Stimulated activated CD4-positive, alpha-beta T cell treated with anti-CD3 and anti-CD28 coated beads, Interleukin-15, amount 100 ng/mL, for 1 hour (primary cell): ENCODE measurements around the gene CMTR1.

ENCODE experiments used
- DNase-seq, 2 donors: peaks; one replicate each; pipeline ENCODE4 v3.0.0-alpha.2; 2020; ENCODE audit warnings: low read depth in 1 of 2, low spot score in 1 of 2

Gene CMTR1

DNA sequence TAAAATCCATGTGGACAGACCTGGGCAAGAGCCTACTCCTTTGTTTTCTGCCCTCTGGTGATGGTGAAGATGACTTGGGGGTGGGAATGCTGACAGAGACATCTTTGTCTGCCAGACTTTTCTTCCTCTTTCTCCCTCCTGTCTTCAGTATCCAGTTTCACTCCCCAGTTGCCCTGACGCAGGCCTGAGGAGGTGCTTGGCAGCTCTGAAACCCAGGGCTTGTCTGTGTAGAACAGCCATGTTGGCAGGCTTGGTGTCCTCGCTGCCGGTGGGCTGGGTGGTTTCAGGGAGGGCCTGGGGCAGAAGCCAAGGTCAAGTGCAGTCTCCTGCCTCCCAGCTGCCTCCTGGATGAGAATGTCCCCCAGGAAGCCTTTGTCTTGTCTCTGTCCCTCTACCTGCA, 44.2 kb downstream of the CMTR1 start:
- DNase-seq = no peak

DNA sequence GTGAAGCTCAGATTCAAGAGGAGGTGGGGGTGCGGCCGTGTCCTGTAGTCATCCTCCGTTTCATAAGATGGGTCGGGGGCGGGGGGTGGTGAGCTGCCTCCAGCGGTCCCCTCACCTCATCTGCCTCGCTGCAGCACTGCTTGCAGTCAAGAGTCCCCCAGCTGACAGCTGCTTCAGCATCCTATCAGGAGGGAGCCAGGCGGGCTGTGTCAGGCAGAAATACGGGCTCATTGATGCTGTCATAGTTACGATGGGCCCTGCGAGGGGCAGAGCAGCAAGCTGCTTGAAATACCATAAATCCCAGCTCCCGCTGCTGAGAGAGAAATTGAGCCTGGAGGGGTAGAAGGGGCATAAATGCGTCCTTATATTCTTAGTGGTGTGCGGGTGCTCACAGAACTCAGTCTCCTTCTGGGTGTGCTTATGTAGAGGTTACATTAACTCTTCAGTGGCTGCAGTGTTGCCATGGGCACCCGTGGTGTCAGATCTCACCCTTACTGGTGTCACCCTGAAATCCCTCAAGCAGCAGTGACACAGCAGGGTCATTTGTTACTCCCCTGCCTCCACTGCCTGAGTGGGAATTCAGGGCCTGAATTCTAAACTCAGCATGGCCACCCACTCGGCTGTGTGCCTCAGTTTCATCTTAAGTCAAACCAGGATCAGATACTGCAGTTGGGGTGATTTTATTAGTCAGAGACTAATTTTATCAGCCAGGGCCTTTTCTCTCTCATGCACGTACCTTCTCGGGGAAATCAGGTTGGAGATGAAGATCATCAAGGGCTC, 44.8 kb downstream of the CMTR1 start:
- DNase-seq = no peak

DNA sequence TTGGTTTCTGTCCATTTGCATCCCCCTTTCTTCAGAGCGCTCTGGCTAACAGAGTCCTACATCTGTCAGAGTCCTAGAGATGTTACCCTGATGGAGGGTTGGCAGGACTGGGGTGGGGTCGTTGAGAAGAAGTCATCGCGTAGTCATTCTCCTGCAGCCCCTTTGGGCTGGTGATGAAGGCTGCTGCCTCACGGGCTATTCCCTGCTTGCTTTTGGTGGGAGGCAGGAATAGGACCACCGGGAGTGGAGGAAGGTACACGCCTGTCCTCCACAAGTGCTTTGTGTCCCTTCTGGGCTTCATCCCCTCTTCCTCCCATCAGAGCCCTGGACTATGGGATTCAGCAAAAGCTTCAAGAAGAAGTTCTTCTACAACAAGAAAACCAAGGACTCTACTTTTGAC, 45.8 kb downstream of the CMTR1 start:
- no peak for DNase-seq

DNA sequence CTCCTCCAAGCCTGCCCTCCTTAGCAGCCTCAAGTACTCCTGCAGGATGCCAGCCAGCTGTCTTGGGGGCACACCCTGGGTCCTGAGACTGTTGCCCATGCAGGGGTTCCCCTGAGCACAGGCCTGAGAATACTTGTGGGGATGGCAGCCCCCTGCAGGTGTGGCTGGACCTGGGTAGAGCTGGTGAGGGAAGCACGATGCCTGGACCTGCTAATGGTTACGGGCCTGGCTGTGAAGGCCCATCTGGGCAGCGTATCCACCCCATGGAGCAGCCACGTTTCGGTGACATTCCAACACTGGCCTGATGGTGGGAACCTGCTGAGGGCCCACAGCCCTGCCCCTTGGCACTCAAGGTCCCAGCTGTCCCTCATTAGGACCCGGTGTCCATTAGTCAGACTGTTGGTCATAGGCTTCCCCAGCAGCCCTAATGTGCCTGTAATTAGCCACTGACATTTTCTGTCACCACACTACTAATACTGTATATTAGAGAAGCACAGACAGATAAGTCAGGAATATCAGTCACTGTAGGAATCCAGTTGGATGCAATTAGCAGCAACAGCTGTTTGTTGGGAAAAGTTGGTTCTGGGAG, 46.3 kb downstream of the CMTR1 start:
- DNase-seq = no peak

DNA sequence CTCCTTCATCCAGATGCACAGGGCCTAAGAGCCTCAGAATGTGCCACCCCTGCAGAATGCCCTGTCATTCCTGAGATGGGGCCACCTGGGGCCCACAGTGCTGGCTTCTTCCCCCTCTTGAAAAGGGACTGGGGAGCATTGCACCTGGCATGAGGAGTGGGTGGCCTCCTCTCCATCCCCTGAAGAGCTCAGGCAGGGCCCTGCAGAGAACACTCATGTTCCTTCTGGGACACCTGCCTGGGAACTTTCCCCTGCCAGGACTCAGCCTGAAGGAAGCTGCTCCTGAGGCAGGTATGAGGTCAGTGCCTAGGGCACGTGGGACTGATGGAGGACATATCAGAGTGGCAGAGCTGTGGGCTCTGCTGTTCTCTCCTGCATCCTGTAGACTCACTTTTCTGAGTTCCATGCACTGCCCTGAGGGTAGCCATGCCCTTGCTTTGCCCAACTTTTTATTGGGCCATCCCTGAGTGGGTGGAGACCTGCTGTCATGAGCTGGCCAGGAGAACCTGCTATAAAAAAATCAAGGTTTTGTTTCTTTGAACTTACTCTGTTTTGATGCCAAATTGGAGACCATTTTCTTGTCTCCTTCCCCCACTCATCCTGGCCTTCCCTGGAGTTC, 47.2 kb downstream of the CMTR1 start:
- DNase-seq = no peak

DNA sequence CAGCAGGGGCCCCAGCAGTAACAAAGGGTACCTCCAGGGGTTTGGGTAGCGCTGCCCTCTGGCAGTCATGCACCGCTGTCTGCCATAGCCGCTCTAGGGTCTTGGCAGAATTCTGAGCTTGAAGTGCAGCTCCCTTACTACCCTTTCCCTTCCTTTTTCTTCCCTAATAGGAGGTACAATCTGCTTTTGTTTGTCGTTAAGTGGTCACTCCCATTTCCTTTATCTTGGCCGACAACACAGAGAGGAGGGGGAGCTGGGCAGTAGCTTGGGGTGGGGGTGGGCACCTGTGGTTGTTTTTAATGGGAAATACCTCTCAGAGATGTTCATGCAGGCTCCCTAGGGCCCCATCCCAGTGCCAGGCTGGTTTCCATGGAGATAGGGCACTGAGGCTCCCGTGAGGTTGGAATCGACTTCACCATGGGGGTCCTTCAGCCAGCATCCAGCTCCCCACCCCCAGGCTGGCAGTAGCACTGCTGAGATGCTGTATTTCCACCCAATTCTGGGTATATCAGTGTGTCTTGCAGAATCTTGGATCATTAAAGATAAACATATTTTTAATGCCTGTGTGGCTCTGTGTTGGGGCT, 48.0 kb downstream of the CMTR1 start:
- no peak for DNase-seq

DNA sequence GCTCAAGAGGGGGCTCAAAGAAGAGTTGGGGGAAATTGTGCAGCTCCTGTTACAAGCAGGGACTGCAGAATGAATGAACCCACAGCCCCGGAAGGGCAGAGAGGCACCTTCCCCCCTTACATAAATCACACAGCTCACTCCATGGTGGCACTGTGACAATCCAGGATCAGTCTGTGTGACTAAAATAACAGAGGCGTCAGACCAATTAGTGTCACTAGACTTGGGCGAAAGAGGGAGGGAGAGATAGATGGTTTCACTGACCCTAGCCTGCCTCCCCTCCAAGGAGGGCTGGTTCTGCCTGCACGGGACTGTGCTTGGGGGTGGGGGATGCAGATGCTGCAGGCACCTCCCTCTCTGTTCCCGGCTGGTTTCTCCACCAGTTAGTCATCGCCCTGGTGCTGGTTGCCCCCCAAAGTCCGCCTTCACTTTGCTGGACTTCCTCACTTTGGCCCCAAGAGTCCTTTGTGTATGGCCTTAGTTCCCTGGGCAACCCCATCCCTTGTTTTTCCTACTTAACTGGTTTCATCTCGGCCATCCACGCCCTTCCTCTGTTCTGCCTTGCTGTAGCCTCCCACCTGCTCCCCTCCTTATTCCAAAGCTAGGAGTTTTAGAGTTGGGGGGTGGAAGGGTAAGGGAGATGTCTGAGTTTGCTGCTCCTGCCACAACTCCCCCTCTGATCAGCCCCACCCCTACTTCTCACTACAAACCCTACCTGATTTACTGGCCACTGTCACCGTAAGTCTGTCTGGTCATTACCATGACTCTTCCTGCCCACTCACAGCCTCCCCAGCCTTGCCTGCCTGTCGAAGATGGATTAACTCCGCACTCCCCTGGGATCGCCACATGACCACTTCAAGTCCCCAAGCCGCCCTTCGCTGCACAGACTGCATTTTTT, 48.9 kb downstream of the CMTR1 start:
- DNase-seq = no peak

DNA sequence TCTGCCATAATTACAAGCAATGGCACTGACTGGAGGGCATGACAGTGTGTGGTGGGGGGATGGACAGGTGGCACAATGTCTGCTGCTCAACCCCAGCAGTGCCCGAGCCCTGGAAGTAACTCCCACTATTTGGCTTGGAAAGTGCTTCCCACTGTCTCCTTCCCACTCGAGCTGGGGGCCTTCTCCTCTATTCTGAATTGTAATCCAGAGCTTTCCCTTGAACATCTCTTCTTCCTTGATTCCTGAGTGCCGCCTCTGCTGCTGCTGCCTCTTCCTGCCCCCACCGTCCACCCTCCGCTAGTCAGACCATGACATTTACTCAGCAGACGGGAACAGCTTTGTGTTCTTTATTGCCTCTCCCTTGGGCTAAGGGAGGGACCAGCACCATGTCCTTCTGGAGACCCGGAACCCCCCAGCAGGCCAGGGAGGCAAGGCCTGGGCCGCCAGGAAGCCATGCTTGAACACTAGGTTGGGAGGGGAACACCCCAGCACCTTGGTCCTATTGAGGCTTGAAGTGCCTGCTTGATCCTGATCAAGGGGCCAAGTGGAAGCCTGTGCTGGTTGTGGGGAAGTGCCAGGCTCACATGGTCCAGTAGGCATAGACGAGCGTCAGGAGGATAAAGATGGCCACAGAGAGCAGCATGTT, 49.7 kb downstream of the CMTR1 start:
- no peak for DNase-seq

DNA sequence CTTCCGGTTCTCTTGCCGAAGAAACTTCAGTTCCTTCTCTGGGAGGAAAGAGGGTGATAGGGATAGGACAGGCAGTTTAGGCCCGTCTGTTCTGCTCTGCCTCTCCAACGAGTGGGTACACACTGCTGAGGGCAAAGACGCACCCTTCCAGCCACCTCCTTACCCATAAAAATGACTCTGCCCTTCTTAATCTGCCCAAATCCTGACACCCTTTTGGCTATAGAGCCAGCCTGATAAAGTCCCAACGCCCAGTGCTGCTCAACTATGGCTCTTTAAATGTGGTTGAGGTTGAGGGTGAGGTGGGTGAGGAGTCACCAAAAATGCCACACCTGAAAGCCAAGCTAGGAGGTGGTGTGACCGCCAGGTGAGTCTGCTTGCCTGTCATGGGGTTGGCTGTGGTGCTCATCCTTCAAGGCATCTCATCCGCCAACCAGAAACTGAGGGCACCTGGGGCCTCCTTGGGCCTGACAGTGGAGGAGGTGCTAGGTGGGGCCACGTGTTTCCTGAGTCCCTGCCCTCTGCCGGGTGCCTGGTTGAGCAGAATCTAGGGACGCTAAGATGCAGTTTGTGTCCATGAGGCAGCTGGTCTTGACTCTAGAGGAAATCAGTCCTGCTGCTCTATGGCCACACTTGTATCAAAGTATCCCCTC, 50.4 kb downstream of the CMTR1 start:
- DNase-seq = no peak

DNA sequence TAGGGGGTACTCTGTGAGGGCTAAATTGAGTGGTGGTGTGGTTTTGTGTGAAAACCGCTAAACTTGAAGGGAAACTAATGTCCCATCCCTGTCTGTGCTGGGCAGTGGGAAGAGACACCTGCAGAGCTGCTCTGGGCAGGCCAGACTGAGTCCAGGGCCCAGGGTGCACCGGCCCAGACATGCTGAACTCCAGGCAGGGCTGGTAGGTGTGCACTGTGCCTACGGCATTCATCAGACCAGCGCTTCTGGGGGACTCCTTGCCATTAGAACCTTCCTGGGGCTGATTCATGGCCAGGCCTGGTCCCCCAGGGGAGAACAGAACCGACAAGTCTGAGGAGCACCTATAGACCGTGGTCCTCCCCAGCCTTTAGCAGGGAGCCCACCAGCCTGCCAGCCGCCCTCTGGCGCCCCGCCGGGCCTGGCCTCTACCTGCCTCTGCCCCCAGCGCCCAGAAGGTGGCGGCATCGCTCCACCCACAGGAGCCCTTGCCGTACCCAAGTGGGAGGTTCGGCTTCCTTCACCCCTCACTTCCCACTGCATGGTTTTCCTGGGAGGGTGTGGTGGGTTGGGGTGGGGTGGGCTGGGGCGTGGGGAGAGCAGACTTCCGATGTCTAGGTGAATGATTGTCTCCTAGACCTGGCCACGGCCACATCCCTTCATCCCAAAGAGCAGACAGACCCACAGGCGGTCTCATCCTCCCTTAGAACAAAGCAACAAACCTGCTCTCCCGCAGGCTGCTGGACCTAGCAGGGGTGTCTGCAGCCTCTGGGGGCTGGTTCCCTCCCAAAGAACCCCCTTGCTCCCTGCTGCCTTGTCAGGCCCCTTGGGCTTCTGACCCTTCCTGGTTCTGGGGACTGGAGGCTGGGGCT, 51.1 kb downstream of the CMTR1 start:
- peak; percentile 59 to 73 for DNase-seq

DNA sequence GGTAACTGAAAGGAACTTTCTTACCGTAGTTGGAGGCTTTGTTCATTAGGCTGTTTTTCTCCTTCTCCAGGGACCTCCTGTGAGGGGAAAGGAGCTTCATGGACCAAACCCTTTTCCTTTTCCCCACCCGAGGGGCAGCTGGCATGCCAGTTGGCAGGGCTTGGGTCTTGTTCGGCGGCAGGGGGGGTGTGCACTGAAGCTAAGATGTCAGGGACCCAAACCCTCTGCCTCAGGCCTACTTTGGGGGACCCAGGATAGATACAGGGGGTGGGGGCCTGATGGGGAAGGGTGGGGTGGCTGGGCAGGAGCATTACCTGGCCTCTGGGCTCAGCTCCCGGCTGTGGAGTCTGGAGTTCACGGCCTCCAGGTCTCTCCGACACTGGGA, 51.8 kb downstream of the CMTR1 start:
- no peak for DNase-seq

DNA sequence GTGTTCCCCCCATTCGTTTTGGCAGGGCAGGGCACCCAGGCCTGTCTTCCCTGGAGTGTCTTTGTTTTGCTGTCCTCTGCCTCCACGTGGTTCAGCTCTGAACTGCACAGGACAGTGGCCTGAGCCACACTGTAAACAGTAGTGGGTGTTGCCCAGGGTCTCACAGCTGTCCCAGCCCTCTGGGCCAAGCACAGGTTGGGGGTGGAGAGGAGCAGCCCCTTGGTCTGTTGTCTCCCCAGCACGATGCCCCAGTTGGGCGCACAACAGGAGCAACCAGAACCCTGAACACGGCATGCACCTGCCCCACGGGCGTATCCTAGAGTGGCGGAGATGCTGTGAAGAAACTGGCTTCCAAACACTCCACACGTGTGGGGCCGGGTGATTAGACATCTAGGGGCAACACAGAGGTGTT, 52.3 kb downstream of the CMTR1 start:
- no peak for DNase-seq

DNA sequence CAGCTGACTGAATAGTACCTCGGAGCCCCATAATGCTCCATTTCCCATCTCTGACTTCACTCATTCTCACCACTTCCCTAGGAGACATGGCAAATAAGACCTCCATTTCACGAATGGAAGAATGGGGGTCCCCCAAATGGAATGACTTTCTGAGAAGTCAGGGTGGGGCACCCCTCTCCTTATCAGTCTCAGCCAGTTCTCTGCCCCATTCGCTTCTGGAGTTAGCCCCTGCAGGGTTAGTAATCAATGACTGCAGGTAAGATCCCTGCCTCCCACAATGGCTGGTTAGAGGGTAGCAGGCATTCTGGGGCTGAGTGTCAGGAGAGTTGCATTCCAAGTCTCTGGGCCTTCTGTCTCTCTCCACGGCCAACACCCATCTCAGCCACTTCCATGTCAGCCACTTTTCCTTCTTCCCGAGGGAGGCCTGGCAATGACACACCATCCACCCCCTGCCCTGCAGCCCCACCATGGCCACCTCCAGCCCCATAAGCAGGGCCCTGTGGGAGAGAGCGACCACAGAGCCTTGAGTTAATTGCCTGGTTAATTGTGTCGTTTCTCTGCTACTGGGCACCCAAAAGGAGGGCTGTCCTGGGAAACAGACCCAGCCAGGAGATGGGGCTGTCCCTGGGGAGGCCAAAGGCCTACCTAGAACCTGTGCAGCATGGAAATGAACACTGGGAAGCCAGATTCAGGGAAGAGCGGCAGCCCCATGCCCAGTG, 53.3 kb downstream of the CMTR1 start:
- DNase-seq = no peak

DNA sequence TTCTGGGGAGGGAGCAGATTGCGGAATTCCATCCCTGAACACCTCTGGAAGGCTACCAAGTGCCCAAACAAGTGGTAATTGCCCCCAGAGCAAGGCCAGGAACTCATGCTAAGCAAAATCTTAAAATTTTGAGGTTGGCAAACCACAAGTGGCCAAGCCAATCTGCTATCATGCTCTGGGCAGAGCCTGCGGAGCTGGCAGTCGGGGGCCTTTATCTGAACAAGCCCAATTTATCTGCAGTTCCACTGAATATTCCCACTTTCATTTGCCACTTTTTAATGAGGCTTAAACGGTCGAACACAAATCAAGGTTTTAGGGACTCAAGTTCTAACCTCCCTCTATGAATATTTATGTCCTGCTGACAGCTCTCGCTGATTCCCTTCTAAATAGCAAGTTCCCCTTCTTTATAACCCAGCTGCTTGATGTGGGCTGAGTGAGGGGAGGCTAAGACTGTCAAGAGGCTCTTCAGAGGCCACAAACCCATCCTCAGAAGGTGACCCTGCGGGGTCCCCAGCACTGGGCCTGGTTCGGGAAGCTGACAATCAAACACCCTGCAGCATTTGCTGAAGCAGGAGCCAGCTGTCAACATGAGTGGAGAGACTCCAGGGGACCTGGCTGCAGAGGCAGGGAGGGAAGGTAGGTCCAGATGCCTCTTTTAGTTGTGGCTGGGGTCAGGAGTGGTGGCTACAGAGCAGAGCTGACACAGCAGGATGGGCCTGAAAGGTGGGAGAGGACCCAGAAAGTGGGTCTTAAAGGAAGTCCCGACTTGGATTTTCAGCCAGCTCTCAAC, 54.8 kb downstream of the CMTR1 start:
- no peak for DNase-seq

DNA sequence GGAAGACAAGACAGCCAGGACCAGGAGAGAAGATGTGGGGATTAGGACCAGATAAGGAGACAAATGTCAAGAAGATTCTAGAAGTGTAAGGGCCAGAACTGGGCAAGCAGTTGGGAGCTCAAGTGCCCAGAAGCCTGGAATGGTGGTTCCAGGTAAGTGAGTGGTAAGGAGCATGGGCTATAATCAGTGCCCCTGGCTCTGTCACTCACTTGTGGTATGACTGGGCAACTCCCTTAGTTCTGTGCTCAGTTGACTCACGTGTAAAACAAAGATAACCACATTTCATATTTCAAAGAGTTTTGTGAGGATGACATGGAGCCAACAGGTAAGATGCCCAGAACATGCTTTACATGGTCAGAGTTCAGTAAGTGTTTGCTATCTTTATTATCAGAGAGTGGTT, 55.5 kb downstream of the CMTR1 start:
- no peak for DNase-seq

DNA sequence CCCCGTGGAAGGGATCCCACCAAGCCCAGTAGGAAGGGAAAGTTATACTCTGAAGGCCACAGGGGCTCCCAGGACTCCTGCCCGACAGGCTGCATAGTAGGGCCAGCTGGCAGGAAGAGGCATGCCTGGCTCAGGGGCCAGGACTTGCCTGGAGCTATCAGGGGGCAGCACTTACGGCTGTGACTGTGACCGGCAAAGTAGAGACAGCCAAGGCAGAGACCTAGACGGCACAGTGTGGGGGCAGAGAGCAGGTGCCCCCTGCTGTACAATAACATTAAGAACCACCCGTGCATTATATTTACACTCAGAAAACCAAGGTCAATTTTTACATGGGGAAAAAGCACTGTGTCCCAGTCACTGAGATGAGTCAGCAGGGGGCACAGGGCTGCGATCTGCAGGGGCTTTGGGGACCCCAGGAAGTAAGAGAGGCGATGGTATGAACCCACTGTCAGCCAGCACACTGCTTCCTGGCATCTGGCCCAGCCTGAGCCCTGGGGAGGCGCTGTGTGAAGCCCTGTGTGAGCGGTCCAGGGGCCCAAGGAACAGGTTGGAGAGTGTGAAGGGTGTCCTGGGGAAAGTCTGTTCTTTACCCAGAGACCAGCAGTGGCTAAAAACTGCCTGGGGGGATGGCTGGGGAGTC, 56.8 kb downstream of the CMTR1 start:
- no peak for DNase-seq

DNA sequence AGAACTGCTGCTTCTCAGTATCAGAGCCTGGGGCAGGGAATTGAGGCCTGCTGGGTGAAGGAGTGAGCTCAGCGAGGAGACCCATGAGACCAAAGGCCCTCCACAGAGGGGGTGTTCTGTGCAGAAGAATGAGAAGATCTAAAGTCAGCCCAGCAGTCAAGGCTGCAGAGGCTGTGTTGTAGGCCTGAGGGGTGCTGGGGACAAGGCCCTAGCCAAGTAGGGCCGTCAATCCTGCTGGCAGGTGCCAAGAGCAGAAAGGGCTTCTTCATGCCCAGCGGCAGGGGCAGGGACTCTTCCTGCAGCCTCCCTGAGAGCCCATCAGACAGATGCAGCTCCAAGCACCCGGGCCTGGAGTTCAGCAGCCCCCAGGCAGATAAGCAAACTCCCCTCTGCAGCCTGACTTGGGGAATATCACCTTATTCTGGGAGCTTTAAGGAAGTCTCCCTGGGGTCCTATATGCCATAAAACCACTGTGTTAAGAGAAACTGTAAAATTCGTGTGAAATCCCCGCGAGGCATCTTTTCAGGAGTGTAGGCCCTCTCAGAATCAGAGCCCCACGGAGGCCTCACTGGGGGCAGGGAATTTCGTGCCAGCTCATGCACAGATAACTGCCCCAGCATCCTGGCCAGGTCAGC, 57.6 kb downstream of the CMTR1 start:
- DNase-seq = no peak
